ENCODE results near the gene CFAP43.
A peak's percentile ranks its signal among the peaks of the same experiment; 100 is the strongest.

The CFAP43 gene

GRCh38 chr10:104267721-104268404 is 35.7 kb upstream of the CFAP43 start:
- no peak for TF ChIP-seq JUND (IDR thresholded peaks at IDR 0.05; ENCODE audit: low read depth)
- no peak for DNase-seq (ENCODE audit: low read depth in 1 of 2, low spot score in 1 of 2)

GRCh38 chr10:104264783-104265182 is 32.6 kb upstream of the CFAP43 start:
- in situ Hi-C loops (cut with HindIII; ENCODE audit: low pct_unique_long_range_greater_than_20kb, low sequenced_read_pairs), result no loop called here
- no peak for TF ChIP-seq JUND (IDR thresholded peaks at IDR 0.05; ENCODE audit: low read depth)
- no peak for DNase-seq (ENCODE audit: low read depth in 1 of 2, low spot score in 1 of 2)

More at GRCh38 chr10:104267721-104268404, 35.7 kb upstream of the CFAP43 start:
- in situ Hi-C loops (cut with HindIII; ENCODE audit: low pct_unique_long_range_greater_than_20kb, low sequenced_read_pairs), result no loop called here

- in situ Hi-C loops (cut with HindIII; ENCODE audit: low pct_unique_long_range_greater_than_20kb, low sequenced_read_pairs), result no loop called here
- DNase-seq (ENCODE audit: low read depth in 1 of 2, low spot score in 1 of 2), result no peak
- no peak for TF ChIP-seq JUND (IDR thresholded peaks at IDR 0.05; ENCODE audit: low read depth)
Measured at GRCh38 chr10:104262055-104262454, 29.9 kb upstream of the CFAP43 start.

GRCh38 chr10:104260775-104261115 is 28.6 kb upstream of the CFAP43 start:
- no peak for DNase-seq (ENCODE audit: low read depth in 1 of 2, low spot score in 1 of 2)
- no peak for TF ChIP-seq JUND (IDR thresholded peaks at IDR 0.05; ENCODE audit: low read depth)
- in situ Hi-C loops (cut with HindIII; ENCODE audit: low pct_unique_long_range_greater_than_20kb, low sequenced_read_pairs), result no loop called here

GRCh38 chr10:104259999-104260774 is 28.0 kb upstream of the CFAP43 start:
- no peak for TF ChIP-seq JUND (IDR thresholded peaks at IDR 0.05; ENCODE audit: low read depth)
- in situ Hi-C loops (cut with HindIII; ENCODE audit: low pct_unique_long_range_greater_than_20kb, low sequenced_read_pairs), result no loop called here

GRCh38 chr10:104259456-104259855 is 27.3 kb upstream of the CFAP43 start:
- in situ Hi-C loops (cut with HindIII; ENCODE audit: low pct_unique_long_range_greater_than_20kb, low sequenced_read_pairs), result no loop called here
- no peak for DNase-seq (ENCODE audit: low read depth in 1 of 2, low spot score in 1 of 2)
- no peak for TF ChIP-seq JUND (IDR thresholded peaks at IDR 0.05; ENCODE audit: low read depth)

More at GRCh38 chr10:104259999-104260774, 28.0 kb upstream of the CFAP43 start:
- DNase-seq (ENCODE audit: low read depth in 1 of 2, low spot score in 1 of 2), result no peak

- no peak for TF ChIP-seq JUND (IDR thresholded peaks at IDR 0.05; ENCODE audit: low read depth)
- in situ Hi-C loops (cut with HindIII; ENCODE audit: low pct_unique_long_range_greater_than_20kb, low sequenced_read_pairs), result no loop called here
- DNase-seq (ENCODE audit: low read depth in 1 of 2, low spot score in 1 of 2), result no peak
Measured at GRCh38 chr10:104258209-104258608, 26.0 kb upstream of the CFAP43 start.

GRCh38 chr10:104257235-104257634 is 25.1 kb upstream of the CFAP43 start:
- no peak for TF ChIP-seq JUND (IDR thresholded peaks at IDR 0.05; ENCODE audit: low read depth)
- in situ Hi-C loops (cut with HindIII; ENCODE audit: low pct_unique_long_range_greater_than_20kb, low sequenced_read_pairs), result no loop called here
- DNase-seq (ENCODE audit: low read depth in 1 of 2, low spot score in 1 of 2), result no peak

- DNase-seq (ENCODE audit: low read depth in 1 of 2, low spot score in 1 of 2), result no peak
- in situ Hi-C loops (cut with HindIII; ENCODE audit: low pct_unique_long_range_greater_than_20kb, low sequenced_read_pairs), result no loop called here
- no peak for TF ChIP-seq JUND (IDR thresholded peaks at IDR 0.05; ENCODE audit: low read depth)
Measured at GRCh38 chr10:104256335-104256961, 24.3 kb upstream of the CFAP43 start.

GRCh38 chr10:104255311-104255981 is 23.3 kb upstream of the CFAP43 start:
- TF ChIP-seq JUND (IDR thresholded peaks at IDR 0.05; ENCODE audit: low read depth), result no peak
- DNase-seq (ENCODE audit: low read depth in 1 of 2, low spot score in 1 of 2), result no peak
- in situ Hi-C loops (cut with HindIII; ENCODE audit: low pct_unique_long_range_greater_than_20kb, low sequenced_read_pairs), result no loop called here

GRCh38 chr10:104254493-104255310 is 22.5 kb upstream of the CFAP43 start, which contains the start of gene GSTO1:
TSS of gene GSTO1 (plus strand) at chr10:104254892. CDS start at chr10:104254929, 37 bp downstream.
- no peak for TF ChIP-seq JUND (IDR thresholded peaks at IDR 0.05; ENCODE audit: low read depth)
- peak; percentile 42 to 64 for DNase-seq (ENCODE audit: low read depth in 1 of 2, low spot score in 1 of 2)
- in situ Hi-C loops (cut with HindIII; ENCODE audit: low pct_unique_long_range_greater_than_20kb, low sequenced_read_pairs), result no loop called here
